ENCODE results near the gene AMPH. TPM values are rescaled to one million over a fixed set of nuclear protein-coding genes. Genes with fewer than 3 reads are reported as not detected.

The AMPH gene
- polyA plus RNA-seq (0.06 TPM in 1 of 3 replicates, not detected in the others), polyA minus RNA-seq (0.06 TPM in 1 of 3 replicates, not detected in the others)
- not detected for polyA plus RNA-seq (2011; ENCODE audit: low read depth)
- not detected in 2 replicates for polyA plus RNA-seq (2011; cell fraction: cytosol; rRNA removed)
- not detected in 2 replicates for polyA plus RNA-seq (2011; cell fraction: nucleus; rRNA removed)
- not detected in 2 replicates for polyA plus RNA-seq (2012; ENCODE audit: low replicate concordance)
- not detected for polyA minus RNA-seq (2011; cell fraction: cytosol; rRNA and poly(A)+ RNA removed)
- not detected in 2 replicates for polyA minus RNA-seq (2011; cell fraction: nucleus; rRNA and poly(A)+ RNA removed)

GRCh38 chr7:38630720-38631673 lies at the start of gene AMPH:
AMPH (minus strand) TSS chr7:38631373; CDS start chr7:38631351, 22 bp downstream.
- Histone ChIP-seq H3K27ac (ENCODE audit: control insufficient read depth, insufficient read depth, low read length) (no peak within 1 kb of the TSS), H3K4me3 (ENCODE audit: control insufficient read depth in 2 of 3, extremely low read depth in 1 of 3, insufficient read depth in 2 of 3, low read depth in 1 of 3, low read length in 3 of 3) (peak within 1 kb of the TSS in 1 of 3 experiments; percentile 23), H3K4me2 (ENCODE audit: control insufficient read depth, extremely low read depth, insufficient read depth, low read depth, low read length) (peak within 1 kb of the TSS; percentile 27), H3K4me1 (ENCODE audit: control insufficient read depth, extremely low read depth, insufficient read depth, low read length) (no peaks in the 10 kb centered on the region), H3K9me3 (ENCODE audit: control insufficient read depth, low read depth, low read length) (no peaks in the 10 kb centered on the region), H3K79me2 (ENCODE audit: control insufficient read depth, insufficient read depth, low read length) (no peaks in the 10 kb centered on the region), H3K9ac (ENCODE audit: control insufficient read depth, extremely low read depth, insufficient read depth, low read length) (no peak within 1 kb of the TSS), H3K27me3 (ENCODE audit: control insufficient read depth, extremely low read depth, insufficient read depth, low read length) (peaks cover 28% of the 10 kb centered on the region), H3K36me3 (ENCODE audit: control insufficient read depth in 2 of 2, extremely low read depth in 1 of 2, insufficient read depth in 2 of 2, low read length in 2 of 2) (no peaks in the 10 kb centered on the region), H4K20me1 (ENCODE audit: control insufficient read depth, extremely low read depth, insufficient read depth, low read length) (no peaks in the 10 kb centered on the region), H3K9me1 (ENCODE audit: control insufficient read depth, extremely low read depth, insufficient read depth, low read length) (no peaks in the 10 kb centered on the region), H2AFZ (ENCODE audit: control insufficient read depth, low read length) (no peak within 1 kb of the TSS)
- DNase-seq (ENCODE audit: low read depth, low spot score) (no peak), FAIRE-seq (no peak)
- TF ChIP-seq CTCF (optimal IDR thresholded peaks at IDR 0.05 in 1 of 3, IDR thresholded peaks at IDR 0.05 in 1 of 3, conservative IDR thresholded peaks at IDR 0.05 in 1 of 3; ENCODE audit: extremely low read depth in 1 of 3, insufficient read depth in 2 of 3, low read length in 3 of 3) (no peak), EZH2 (IDR thresholded peaks at IDR 0.05; ENCODE audit: low read length) (peak; percentile 56)
- dilution Hi-C loops (cut with MboI; ENCODE audit: extremely low pct_ligation_motif_present, low sequenced_read_pairs) = no loop called here

DNA sequence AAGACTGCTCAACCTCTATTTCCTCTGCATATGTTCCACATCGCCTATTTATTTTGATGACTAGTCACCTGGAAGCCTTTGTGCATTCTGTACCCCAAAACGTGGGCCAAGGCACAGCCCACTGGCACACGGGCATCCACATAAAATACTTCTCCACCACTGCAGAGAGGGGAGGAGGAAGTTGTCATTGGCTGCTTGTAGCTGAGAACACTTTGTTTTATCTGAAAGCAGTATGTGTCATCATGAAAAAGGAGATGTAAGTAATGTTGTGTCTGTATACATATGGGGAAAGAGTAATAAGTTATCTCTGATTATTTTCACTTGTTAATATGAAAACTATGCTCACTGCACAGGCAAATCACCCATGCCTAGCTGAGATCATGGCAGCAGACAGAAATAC lies 48.2 kb upstream of the AMPH start:
- Histone ChIP-seq H3K9me1 (ENCODE audit: control insufficient read depth, extremely low read depth, insufficient read depth, low read length) (no peaks in the 10 kb centered on the region), H3K36me3 (ENCODE audit: control insufficient read depth in 2 of 2, extremely low read depth in 1 of 2, insufficient read depth in 2 of 2, low read length in 2 of 2) (no peaks in the 10 kb centered on the region), H3K4me1 (ENCODE audit: control insufficient read depth, extremely low read depth, insufficient read depth, low read length) (no peaks in the 10 kb centered on the region), H3K9ac (ENCODE audit: control insufficient read depth, extremely low read depth, insufficient read depth, low read length) (no peak overlapping the region), H3K9me3 (ENCODE audit: control insufficient read depth, low read depth, low read length) (no peaks in the 10 kb centered on the region), H4K20me1 (ENCODE audit: control insufficient read depth, extremely low read depth, insufficient read depth, low read length) (no peaks in the 10 kb centered on the region), H2AFZ (ENCODE audit: control insufficient read depth, low read length) (no peak overlapping the region), H3K27me3 (ENCODE audit: control insufficient read depth, extremely low read depth, insufficient read depth, low read length) (no peaks in the 10 kb centered on the region), H3K79me2 (ENCODE audit: control insufficient read depth, insufficient read depth, low read length) (no peaks in the 10 kb centered on the region), H3K4me3 (ENCODE audit: control insufficient read depth in 2 of 3, extremely low read depth in 1 of 3, insufficient read depth in 2 of 3, low read depth in 1 of 3, low read length in 3 of 3) (no peak overlapping the region), H3K4me2 (ENCODE audit: control insufficient read depth, extremely low read depth, insufficient read depth, low read depth, low read length) (no peak overlapping the region), H3K27ac (ENCODE audit: control insufficient read depth, insufficient read depth, low read length) (no peak overlapping the region)
- dilution Hi-C loops (cut with MboI; ENCODE audit: extremely low pct_ligation_motif_present, low sequenced_read_pairs) = no loop called here
- no peak for DNase-seq (ENCODE audit: low read depth, low spot score)
- TF ChIP-seq CTCF (optimal IDR thresholded peaks at IDR 0.05 in 1 of 3, IDR thresholded peaks at IDR 0.05 in 1 of 3, conservative IDR thresholded peaks at IDR 0.05 in 1 of 3; ENCODE audit: extremely low read depth in 1 of 3, insufficient read depth in 2 of 3, low read length in 3 of 3) (no peak), EZH2 (IDR thresholded peaks at IDR 0.05; ENCODE audit: low read length) (no peak)
- FAIRE-seq = no peak
